ENCODE data around the gene GNMT.

Gene GNMT

GRCh38 chr6:42984001-42984923 lies 23.7 kb downstream of the GNMT start, which contains the start of gene PPP2R5D:
PPP2R5D (plus strand) TSS chr6:42984570; CDS start chr6:42984678, 108 bp downstream.
- H3K9me3 ChIP-seq (ENCODE audit: insufficient read depth, low read length): no peaks in the 10 kb centered on the region
- H4K20me1 ChIP-seq (ENCODE audit: insufficient read depth, low read length): 0 out of 2 replicates have a peak, but pooled peaks cover 4% of the 10 kb centered on the region
- peak within 1 kb of the TSS; percentile 90 for H2AFZ ChIP-seq (ENCODE audit: low read depth, low read length)
- TF ChIP-seq CTCF (IDR thresholded peaks at IDR 0.05; ENCODE audit: low read depth, low read length): no peak
- no peak for TF ChIP-seq EZH2phosphoT487 (IDR thresholded peaks at IDR 0.05; ENCODE audit: low read depth)
- peak within 1 kb of the TSS; percentile 97 for H3K4me2 ChIP-seq (ENCODE audit: low read length)
- H3K27ac ChIP-seq (ENCODE audit: low read length): peak within 1 kb of the TSS; percentile 40
- H3K36me3 ChIP-seq (replicated peaks; ENCODE audit: low read depth, low read length): peaks cover 18% of the 10 kb centered on the region
- no peaks in the 10 kb centered on the region for H3K27me3 ChIP-seq (ENCODE audit: low read depth, low read length)
- peaks cover 16% of the 10 kb centered on the region for H3K4me1 ChIP-seq (ENCODE audit: low read length)
- peak within 1 kb of the TSS; percentile 90 for H3K4me3 ChIP-seq (ENCODE audit: low read length)
- H3K79me2 ChIP-seq (ENCODE audit: low read length): peaks cover 23% of the 10 kb centered on the region
- H3K9ac ChIP-seq (ENCODE audit: low read length): peak within 1 kb of the TSS; percentile 93

- H4K20me1 ChIP-seq (ENCODE audit: insufficient read depth, low read length): 0 out of 2 replicates have a peak, but pooled peaks cover 4% of the 10 kb centered on the region
- H3K4me2 ChIP-seq (ENCODE audit: low read length): peak overlapping the region; percentile 86
- no peak for TF ChIP-seq EZH2phosphoT487 (IDR thresholded peaks at IDR 0.05; ENCODE audit: low read depth)
- no peak for TF ChIP-seq CTCF (IDR thresholded peaks at IDR 0.05; ENCODE audit: low read depth, low read length)
- H3K4me1 ChIP-seq (ENCODE audit: low read length): peaks cover 10% of the 10 kb centered on the region
- peak overlapping the region; percentile 93 for H3K9ac ChIP-seq (ENCODE audit: low read length)
- H3K4me3 ChIP-seq (ENCODE audit: low read length): peak overlapping the region; percentile 90
- H2AFZ ChIP-seq (ENCODE audit: low read depth, low read length): peak overlapping the region; percentile 66; the same call in 1 of the 2 replicates
- H3K27me3 ChIP-seq (ENCODE audit: low read depth, low read length): no peaks in the 10 kb centered on the region
- H3K79me2 ChIP-seq (ENCODE audit: low read length): peaks cover 21% of the 10 kb centered on the region
- peak overlapping the region; percentile 40 for H3K27ac ChIP-seq (ENCODE audit: low read length)
- no peaks in the 10 kb centered on the region for H3K9me3 ChIP-seq (ENCODE audit: insufficient read depth, low read length)
- peaks cover 25% of the 10 kb centered on the region for H3K36me3 ChIP-seq (replicated peaks; ENCODE audit: low read depth, low read length)
Measured at GRCh38 chr6:42984924-42985475, 24.4 kb downstream of the GNMT start.

- Histone ChIP-seq H3K36me3 (replicated peaks; ENCODE audit: low read depth, low read length) (peaks cover 29% of the 10 kb centered on the region), H3K4me1 (ENCODE audit: low read length) (peaks cover 9% of the 10 kb centered on the region), H3K4me2 (ENCODE audit: low read length) (no peak overlapping the region), H3K9ac (ENCODE audit: low read length) (no peak overlapping the region), H3K79me2 (ENCODE audit: low read length) (peaks cover 21% of the 10 kb centered on the region), H4K20me1 (ENCODE audit: insufficient read depth, low read length) (0 out of 2 replicates have a peak, but pooled peaks cover 4% of the 10 kb centered on the region), H3K4me3 (ENCODE audit: low read length) (no peak overlapping the region), H3K9me3 (ENCODE audit: insufficient read depth, low read length) (no peaks in the 10 kb centered on the region), H3K27me3 (ENCODE audit: low read depth, low read length) (no peaks in the 10 kb centered on the region), H3K27ac (ENCODE audit: low read length) (no peak overlapping the region), H2AFZ (ENCODE audit: low read depth, low read length) (no peak overlapping the region)
- no peak for TF ChIP-seq EZH2phosphoT487 (IDR thresholded peaks at IDR 0.05; ENCODE audit: low read depth)
- no peak for TF ChIP-seq CTCF (IDR thresholded peaks at IDR 0.05; ENCODE audit: low read depth, low read length)
Measured at GRCh38 chr6:42987533-42988451, 27.2 kb downstream of the GNMT start.
